ELF-1 (cell line): ENCODE data around the gene POPDC2.
"Not testable (repeated sequence)": the region's sequence is repeated elsewhere in the genome, so short reads cannot be mapped to it uniquely, and the experiment has no call there.

Experiments
- DNase-seq: peaks from one replicate; pipeline ENCODE4 v3.0.0-alpha.2; 2016; ENCODE audit warnings: low read depth, low spot score

The POPDC2 gene, protein sequence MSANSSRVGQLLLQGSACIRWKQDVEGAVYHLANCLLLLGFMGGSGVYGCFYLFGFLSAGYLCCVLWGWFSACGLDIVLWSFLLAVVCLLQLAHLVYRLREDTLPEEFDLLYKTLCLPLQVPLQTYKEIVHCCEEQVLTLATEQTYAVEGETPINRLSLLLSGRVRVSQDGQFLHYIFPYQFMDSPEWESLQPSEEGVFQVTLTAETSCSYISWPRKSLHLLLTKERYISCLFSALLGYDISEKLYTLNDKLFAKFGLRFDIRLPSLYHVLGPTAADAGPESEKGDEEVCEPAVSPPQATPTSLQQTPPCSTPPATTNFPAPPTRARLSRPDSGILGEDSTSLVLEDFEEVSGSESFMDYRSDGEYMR

DNA sequence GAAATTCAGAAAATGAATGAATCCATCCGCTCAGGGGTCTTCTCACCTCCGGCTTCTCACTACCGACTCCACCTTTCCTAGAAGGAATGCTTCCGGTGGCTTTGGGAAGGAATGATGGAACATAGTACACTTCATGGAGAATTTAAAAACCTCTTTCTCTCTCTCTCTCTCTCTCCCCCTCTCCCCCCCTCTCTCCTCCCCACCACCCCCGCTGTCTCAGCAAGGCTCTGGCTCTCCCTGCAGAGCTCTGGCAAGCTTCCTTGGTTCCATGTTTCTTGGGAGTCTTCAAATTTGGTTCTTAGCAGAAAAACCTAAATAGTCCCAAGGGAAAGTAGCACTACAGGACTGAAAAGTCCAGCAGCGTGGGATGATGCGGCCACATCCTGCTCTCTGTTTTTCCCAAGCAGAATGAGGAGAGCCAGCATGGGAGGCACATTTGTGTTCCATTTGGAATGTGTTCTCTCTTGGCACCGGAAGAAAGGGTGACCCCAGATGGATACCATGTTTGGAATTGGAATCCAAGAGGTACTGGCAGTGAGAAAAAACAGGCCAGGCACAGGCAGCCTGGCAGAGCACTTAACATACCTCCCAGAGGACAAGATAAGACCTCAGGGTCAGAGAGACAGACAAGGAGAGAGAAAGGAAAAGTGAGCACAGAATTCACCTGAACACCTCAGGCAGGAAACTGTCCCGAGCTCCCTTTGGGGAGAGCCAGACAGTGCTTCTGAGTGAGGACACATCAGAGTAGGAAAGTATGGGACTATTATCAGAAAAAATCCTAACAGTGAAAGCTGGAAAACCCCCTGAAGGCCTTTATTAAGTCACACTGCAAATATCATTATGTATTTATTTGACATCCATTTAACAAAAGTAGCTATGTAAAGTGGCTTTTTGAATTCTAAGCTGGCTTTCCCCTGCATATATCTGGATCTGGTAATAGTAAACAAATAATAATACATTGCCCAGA, at the start of gene POPDC2:
Gene POPDC2, minus strand, starts transcription at position 116 of the 967 bp plus-strand sequence. CDS start 166 bp downstream, outside the sequence.
- DNase-seq, result peak; percentile 70

GRCh38 chr3:119703820-119704531, 43.6 kb upstream of the POPDC2 start:
- no peak for DNase-seq

- peak; percentile 94 for DNase-seq
Measured at GRCh38 chr3:119702530-119703527, 42.4 kb upstream of the POPDC2 start, which contains the start of gene CFAP91. Gene CFAP91 (plus strand): TSS chr3:119703022. CDS start chr3:119703099, 77 bp downstream.

- no peak for DNase-seq
Measured at GRCh38 chr3:119700920-119701734, 40.7 kb upstream of the POPDC2 start.

DNA sequence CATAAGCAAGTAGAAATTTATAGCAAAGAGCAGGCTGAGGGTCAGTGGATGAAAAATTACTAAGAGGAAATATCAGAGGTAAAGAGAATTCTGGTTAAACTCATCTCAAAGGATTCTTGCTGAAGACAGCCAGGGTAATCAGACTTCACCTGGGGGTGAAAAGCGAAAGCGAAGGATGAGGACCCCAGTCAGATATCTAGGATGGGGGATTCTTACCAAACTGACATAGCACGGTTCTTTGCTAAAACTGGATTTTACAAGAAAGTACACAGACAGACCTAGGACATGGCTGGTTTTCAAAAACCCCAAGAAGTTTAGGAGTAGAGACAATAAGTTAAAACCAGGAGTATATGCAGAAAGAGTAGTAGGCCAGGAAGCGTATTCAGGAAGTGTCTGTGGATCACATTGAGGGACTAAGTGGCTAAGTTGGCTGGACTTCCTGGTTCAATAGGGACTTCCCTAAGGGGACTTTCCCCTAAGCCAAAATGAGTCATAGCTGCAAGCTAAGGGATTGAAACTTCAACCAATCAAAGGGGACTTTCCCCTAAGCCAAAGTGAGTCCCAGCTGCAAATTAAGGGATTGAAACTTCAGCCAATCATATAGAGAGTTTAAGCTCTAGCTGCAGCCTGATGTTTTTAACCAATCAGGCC, 40.0 kb upstream of the POPDC2 start:
- no peak for DNase-seq

DNA sequence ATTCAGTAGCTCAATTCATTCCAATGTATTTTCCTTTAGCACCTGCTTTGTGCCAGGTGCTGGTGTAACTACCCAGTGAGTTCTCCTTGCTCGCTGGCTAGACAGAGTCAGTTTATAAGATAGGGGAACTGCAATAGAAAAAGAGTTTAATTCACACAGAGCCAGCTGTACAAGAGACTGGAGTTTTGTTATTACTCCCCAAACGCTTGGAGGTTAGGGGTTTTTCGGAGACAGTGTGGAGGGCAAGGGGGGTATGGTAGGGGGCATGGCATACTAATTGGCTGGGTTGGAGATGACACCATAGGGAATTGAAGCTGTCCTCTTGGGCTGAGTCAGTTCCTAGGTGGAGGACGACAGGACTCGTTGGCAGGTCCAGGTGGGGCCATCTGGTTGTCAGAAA, 37.0 kb upstream of the POPDC2 start:
- no peak for DNase-seq

DNA sequence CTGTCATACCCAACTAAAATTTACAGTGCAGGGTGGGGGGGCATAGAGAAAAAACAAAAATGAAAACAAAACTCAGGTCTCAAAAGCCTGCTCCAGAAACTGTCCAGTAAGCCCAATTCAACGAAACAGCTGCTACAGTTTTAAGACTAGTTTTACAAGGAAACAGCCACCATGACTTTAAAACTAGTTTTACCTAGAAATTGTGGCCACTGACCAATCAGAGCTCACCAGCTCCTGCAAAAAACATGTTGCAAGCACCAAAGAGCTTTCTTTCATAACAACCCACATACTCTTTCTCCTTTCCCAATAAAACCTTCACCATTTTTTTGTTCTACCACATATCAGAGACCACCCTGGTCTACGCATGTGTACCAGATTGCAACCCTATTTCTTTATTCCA, 35.1 kb upstream of the POPDC2 start:
- DNase-seq, result no peak

DNA sequence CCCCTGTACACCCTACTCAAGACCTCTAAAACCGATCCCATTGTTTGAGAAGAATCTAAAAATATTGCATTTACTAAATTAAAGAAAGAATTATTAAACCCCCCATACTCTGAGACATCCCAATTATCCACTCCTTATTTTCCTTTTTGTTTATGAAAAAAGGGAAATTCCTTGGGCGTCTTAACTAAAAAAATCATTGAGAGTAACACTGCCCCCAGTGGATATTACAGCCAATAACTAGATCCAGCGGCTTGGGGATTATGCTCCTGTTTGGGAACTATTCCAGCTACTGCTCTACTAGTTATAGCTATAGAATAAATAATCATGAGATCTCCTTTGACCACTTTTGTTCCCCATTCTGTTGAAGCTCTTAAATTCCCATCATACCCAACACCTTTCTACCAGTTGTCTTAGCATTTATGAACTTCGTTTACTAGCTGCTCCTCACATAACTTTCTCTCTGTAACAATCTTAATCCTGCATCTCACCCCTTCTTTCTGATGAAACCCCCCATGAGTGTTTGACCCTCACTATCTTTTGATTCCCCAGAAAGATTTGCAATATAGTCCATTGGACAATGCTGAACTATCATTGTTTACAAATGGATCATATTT, 29.8 kb upstream of the POPDC2 start:
- DNase-seq, result no peak

GRCh38 chr3:119683421-119683820, 23.0 kb upstream of the POPDC2 start:
- no peak for DNase-seq

- no peak for DNase-seq
Measured at GRCh38 chr3:119681279-119681678, 20.9 kb upstream of the POPDC2 start.

- DNase-seq, result peak; percentile 62
Measured at GRCh38 chr3:119679874-119680273, 19.5 kb upstream of the POPDC2 start.

DNA sequence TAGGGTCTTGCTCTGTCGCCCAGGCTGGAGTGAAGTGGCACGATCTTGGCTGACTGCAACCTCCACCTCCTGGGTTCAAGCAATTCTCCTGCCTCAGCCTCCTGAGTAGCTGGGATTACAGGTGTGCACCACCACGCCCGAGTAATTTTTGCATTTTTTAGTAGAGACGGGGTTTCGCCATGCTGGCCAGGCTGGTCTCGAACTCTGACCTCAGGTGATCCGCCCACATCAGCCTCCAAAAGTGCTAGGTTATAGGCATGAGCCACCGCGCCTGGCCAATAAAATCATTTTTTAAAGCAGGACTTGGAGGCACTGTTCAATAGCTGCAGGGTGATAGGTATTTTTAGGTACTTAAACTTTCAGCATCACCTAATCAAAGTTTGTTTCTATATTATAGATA, 17.8 kb upstream of the POPDC2 start:
- DNase-seq, result not testable (repeated sequence)

DNA sequence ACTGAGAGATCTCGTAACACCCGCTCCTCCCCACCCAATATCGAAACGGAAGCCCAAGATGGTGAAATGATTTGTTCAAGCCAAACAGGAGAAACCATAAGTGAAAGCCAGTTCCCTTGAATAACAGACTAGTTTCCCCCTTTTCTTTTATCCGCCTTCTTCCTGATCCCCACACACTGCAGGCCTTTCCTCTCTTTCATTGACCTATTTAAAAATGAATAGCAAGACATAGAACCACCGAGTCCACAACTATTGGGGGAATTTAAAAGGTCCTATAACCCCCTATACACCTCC, 17.2 kb upstream of the POPDC2 start:
- DNase-seq, result no peak

DNA sequence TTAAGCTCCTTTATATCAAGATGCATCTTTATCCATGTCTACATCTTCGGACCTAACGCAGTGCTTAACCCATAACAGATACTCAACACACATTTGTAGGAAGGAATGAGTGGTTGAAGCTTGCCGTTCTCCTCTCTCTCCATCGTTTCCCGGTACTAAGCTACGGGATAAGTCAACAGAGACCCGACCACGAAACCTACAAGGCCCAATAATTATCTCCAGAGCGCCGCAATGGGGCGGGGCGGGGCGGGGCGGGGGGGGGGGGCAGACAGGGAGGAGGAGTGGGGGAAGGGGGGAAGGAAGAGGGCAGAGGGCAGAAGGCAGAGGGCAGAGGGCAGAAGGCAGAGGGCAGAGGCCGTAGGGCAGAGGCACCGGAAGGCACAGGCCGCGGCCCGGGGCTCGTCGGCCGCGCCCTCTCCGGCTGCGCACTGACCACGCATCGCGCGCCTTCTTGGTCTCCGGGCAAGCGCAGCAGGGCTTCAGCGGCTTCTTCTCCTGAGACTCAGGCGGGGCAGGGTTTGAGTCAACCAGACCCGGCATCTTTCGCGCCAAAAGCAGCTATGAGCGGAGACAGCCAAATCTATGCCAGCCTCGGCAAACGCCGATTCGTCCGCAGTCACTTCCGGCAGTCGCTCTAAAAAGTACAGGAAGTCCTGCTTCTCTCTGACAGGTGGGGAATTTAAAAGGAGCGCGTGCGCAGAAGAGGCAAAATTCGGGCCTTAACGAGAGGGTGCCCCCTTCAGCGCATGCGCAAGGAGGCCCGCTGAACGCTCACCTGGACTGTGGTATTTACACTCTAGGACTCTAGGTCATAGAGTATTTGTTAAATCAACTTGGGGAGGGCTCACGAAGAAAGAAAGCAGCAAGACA, 16.6 kb upstream of the POPDC2 start, which contains the start of gene COX17:
Gene COX17, minus strand, starts transcription at position 636 of the 870 bp plus-strand sequence. Its CDS starts 96 bp downstream, at position 540.
- DNase-seq, result peak; percentile 96

- no peak for DNase-seq
Measured at GRCh38 chr3:119676020-119676419, 15.6 kb upstream of the POPDC2 start.

GRCh38 chr3:119675188-119675874, 14.9 kb upstream of the POPDC2 start:
- DNase-seq, result no peak

GRCh38 chr3:119673875-119674274, 13.5 kb upstream of the POPDC2 start:
- no peak for DNase-seq
